ENCODE results near the gene RAB26. TPM values are rescaled to one million over a fixed set of nuclear protein-coding genes. Genes with fewer than 3 reads are reported as not detected.
"Not testable (repeated sequence)": the region's sequence is repeated elsewhere in the genome, so short reads cannot be mapped to it uniquely, and the experiment has no call there.

The RAB26 gene
- total RNA-seq, 6 donors from 2014 or later = 0.30 to 6.8 (median 0.85) TPM; not detected in 2

DNA sequence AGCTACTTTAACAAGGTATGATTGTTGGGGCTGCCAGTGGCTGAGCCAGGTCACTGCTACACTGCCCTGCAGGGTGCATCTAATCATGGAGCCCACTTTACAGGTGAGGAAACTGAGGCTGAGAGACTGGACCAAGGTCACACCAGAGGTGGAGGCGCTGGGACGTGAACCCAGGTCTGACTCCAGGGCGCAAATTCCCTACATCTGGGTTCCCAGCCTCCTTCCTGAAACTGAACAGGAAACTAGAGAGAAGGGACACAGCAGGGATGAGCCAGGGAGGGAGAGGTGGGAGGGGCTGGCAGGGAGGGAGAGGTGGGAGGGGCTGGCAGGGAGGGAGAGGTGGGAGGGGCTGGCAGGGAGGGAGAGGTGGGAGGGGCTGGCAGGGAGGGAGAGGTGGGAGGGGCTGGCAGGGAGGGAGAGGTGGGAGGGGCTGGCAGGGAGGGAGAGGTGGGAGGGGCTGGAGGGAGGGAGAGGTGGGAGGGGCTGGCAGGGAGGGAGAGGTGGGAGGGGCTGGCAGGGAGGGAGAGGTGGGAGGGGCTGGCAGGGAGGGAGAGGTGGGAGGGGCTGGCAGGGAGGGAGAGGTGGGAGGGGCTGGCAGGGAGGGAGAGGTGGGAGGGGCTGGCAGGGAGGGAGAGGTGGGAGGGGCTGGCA is 20.7 kb upstream of the RAB26 start:
- ATAC-seq (ENCODE audit: low FRiP score in 2 of 2) = peak in 1 of 2 donors; percentile 18
- not testable (repeated sequence) for H3K9me3 ChIP-seq, DNase-seq, H3K36me3 ChIP-seq, H3K4me3 ChIP-seq, H3K27me3 ChIP-seq
- peak overlapping the region; percentile 60 to 91 (median 88) for H3K27ac ChIP-seq
- WGBS, 2 donors = 74% methylated on average over 3 of the region's 3 CpGs; no CpG with 5 or more reads in 1 of the 2 donors
- H3K4me1 ChIP-seq = peaks cover 44 to 61% (median 52%) of the 10 kb centered on the region in 4 donors
- peak in 1 of 2 donors; percentile 15 for TF ChIP-seq POLR2AphosphoS5 (IDR thresholded peaks at IDR 0.05)

DNA sequence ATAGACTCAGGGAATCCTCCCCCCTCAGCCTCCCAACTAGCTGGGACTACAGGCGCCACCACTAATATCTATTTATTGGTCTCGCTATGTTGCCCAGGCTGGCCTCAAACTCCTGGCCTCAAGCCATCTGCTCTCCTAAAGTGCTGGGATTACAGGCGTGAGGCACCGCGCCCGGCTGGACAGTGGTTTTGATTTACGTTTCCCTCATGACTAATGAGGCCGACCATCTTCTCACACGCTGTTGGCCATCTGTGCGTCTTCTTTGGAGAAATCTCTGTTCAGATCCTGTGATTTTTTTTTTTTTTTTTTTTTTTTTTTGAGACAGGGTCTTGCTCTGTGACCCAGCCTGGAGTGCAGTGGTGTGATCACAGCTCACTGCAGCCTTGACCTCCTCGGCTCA is 19.2 kb upstream of the RAB26 start:
- DNase-seq; H3K27me3 ChIP-seq; H3K36me3 ChIP-seq; H3K4me3 ChIP-seq; H3K9me3 ChIP-seq; ATAC-seq (ENCODE audit: low FRiP score in 2 of 2): not testable (repeated sequence)
- Histone ChIP-seq H3K4me1 (peaks cover 38 to 53% (median 43%) of the 10 kb centered on the region in 4 donors), H3K27ac (peak overlapping the region in 1 of 4 donors; percentile 53)
- 55 to 84% methylated on average over 8 to 10 of the region's 11 CpGs for WGBS, 2 donors

DNA sequence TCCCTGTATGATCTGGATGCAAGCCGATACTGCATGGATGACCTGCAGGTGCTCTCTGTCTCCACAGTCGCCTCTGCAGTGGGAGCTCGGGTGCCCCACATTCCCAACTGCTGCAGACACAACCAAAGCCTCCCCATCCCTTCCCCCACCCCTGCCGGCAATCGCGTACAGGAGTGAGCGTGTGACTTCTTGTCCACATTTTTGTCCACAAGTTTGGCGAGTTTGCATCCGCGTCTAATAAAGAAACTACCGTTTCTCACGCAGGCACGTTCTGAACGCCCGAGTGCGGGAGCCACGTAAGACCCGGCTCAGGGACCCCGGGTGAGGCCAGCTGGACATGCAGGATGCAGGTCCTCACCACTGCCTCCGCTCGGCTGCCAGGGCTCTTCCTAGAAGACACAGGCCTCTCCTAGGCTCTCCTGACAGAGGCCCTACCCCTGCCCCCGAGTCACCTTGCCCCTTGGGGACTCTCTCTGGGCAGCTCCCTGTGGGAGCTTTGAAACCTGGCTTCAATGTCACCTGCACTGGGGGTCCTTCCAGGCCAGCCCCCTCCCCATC is 18.5 kb upstream of the RAB26 start:
- not testable (repeated sequence) for H3K36me3 ChIP-seq; DNase-seq; H3K4me3 ChIP-seq; H3K27ac ChIP-seq; H3K27me3 ChIP-seq; H3K9me3 ChIP-seq; ATAC-seq (ENCODE audit: low FRiP score in 2 of 2)
- H3K4me1 ChIP-seq = peaks cover 31 to 46% (median 36%) of the 10 kb centered on the region in 4 donors
- 75 to 84% methylated on average over 21 to 22 of the region's 22 CpGs for WGBS, 2 donors

DNA sequence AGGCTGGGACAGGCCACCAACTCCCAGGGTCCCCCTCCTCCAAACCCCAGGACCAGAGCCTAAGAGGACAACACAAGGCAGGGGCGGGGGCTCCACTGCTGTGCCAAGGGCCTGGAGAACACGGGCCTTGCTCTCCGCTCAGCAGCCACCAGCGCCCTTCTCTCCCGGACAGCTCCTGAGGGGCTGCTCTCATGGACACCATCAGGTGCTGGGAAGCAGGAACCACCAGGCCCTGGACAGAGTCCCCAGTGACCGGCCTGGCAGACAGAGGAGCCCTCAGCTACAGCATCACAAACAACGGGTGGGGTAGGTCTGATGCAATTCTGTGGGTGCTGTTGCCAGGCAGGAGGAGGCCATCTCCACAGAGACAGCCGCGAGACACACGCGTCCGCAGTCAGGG is 14.6 kb upstream of the RAB26 start:
- ATAC-seq (ENCODE audit: low FRiP score in 2 of 2); H3K9me3 ChIP-seq; DNase-seq; H3K27me3 ChIP-seq; H3K36me3 ChIP-seq: not testable (repeated sequence)
- WGBS, 2 donors = 60 to 80% methylated on average over 1 to 3 of the region's 12 CpGs
- peak overlapping the region in 3 of 4 donors; percentile 4 to 52 (median 46) for H3K27ac ChIP-seq
- peaks cover 4 to 19% (median 5%) of the 10 kb centered on the region in 4 donors for H3K4me1 ChIP-seq
- H3K4me3 ChIP-seq = peak overlapping the region in 1 of 4 donors; percentile 9

DNA sequence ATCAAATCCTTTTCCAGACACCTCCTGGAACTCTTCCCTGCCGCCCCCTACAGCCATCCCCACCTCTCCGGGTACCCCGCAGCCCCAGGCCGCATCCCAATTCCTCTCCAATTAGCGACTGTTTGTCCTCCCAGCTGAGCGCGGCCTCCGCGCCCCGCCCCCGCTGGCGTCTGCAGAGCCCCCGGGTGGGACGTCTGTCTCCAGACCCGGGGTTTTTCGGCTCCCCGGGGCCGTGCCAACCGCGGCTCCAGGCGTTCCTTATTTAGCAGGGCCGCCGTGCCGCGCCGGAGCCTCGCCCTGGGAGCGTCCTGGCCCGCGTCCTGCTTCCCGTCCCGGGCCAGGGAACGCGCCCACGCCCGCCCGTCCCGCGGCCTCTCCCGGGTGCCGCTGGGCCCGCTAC is 13.4 kb upstream of the RAB26 start:
- not testable (repeated sequence) for H3K27me3 ChIP-seq; ATAC-seq (ENCODE audit: low FRiP score in 2 of 2); H3K9me3 ChIP-seq; H3K36me3 ChIP-seq
- H3K4me3 ChIP-seq = peak overlapping the region; percentile 31 to 60 (median 56)
- H3K4me1 ChIP-seq = peaks cover 3 to 16% (median 4%) of the 10 kb centered on the region in 4 donors
- 2 to 3% methylated on average over 6 to 12 of the region's 42 CpGs for WGBS, 2 donors
- DNase-seq = peak in 1 of 2 donors; percentile 92
- H3K27ac ChIP-seq = peak overlapping the region; percentile 69 to 85 (median 74)

DNA sequence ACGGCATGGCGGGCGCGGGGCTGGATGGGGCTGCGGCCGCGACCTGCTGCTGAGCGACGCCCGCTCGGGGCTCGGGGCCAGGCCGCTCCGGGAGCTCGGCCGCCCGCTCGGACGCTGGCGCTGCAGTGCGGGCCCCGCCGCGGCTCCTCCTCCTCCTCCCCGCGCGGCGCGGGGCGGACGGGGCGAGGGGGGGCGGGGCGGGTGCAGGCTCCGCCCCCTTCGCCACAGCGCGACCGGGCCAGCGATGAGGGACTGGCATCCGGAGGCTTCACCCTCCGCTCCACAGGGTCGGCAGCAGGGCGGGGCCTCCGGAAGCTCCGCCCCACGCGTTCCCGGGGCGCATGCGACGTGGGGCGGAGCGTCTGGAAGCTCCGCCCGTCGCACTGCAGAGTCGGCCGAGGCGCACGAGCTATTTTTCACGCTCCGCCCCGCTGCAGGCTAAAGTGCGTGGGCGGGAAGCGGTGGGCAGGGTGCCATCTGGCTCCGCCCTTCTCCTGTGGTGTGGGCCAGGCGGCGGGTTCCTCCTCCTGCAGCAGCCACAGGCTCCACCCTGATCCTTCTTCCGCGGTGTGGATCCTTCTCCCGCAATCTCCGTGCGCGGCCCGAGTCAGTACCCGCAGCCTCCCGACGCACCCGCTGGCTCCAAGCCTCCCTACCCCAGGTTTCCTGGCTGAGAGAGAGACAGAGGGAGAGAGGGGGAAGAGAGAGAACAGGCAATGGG is 12.5 kb upstream of the RAB26 start, which contains the start of gene PKD1:
TSS of gene PKD1 (minus strand) at position 129 of the 721 bp plus-strand sequence. CDS start 209 bp downstream, outside the sequence.
- Histone ChIP-seq H3K27ac (peak within 1 kb of the TSS; percentile 72 to 85 (median 77)), H3K4me3 (peak within 1 kb of the TSS; percentile 31 to 60 (median 56)), H3K4me1 (peaks cover 6 to 20% (median 11%) of the 10 kb centered on the region in 4 donors)
- 0% methylated on average over 9 to 11 of the region's 81 CpGs for WGBS, 2 donors
- not testable (repeated sequence) for H3K36me3 ChIP-seq, H3K27me3 ChIP-seq, H3K9me3 ChIP-seq
- ATAC-seq (ENCODE audit: low FRiP score in 2 of 2) = peak; percentile 53 to 90
- DNase-seq = peak; percentile 95 to 100
- TF ChIP-seq POLR2A (IDR thresholded peaks at IDR 0.05) (peak in 1 of 4 donors; percentile 48), POLR2AphosphoS5 (IDR thresholded peaks at IDR 0.05) (peak; percentile 52 to 74)
- TF ChIP-seq, protein P1, sequence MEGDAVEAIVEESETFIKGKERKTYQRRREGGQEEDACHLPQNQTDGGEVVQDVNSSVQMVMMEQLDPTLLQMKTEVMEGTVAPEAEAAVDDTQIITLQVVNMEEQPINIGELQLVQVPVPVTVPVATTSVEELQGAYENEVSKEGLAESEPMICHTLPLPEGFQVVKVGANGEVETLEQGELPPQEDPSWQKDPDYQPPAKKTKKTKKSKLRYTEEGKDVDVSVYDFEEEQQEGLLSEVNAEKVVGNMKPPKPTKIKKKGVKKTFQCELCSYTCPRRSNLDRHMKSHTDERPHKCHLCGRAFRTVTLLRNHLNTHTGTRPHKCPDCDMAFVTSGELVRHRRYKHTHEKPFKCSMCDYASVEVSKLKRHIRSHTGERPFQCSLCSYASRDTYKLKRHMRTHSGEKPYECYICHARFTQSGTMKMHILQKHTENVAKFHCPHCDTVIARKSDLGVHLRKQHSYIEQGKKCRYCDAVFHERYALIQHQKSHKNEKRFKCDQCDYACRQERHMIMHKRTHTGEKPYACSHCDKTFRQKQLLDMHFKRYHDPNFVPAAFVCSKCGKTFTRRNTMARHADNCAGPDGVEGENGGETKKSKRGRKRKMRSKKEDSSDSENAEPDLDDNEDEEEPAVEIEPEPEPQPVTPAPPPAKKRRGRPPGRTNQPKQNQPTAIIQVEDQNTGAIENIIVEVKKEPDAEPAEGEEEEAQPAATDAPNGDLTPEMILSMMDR (IDR thresholded peaks at IDR 0.05) = peak in 1 of 6 experiments; percentile 8

DNA sequence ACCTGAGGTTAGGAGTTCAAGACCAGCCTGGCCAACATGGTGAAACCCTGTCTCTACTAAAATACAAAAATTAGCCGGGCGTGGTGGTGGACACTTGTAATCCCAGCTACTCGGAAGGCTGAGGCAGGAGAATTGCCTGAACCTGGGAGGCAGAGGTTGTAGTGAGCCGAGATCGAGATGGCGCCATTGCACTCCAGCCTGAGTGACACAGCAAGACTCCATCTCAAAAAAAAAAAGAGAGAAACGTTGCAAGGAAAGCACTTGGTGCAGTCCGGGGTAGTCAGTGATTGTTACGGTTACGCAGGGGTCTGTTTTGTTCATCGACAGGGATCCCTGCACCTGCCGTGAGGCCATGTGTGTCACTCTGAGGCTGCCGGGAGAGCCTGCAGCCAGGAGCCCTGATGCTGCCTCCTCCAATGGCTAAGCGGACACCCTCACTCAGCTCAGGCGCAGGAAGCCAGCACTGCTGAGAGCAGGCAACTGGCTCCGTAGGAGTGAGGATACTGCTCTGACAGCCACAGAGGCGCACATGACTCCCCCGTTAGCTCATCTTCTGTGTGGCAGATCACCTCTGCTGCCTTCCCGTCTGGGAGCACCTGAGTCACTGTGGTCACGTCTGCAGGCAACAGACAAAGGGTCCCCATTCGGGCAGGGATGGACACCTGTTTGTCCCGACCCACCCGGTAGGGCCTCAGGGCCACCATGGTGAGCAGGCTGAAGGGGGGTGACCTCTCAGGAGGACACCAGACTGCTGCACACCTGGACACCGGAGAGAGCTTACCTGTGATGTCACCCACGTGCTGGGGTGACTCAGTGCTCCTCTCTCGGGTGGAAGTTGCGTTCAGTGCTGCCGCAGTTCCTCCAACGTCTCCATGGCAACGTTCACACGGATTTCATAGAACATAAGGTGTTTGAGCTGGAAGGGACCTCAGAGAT is 5.2 kb upstream of the RAB26 start:
- Histone ChIP-seq H3K36me3 (no peaks in the 10 kb centered on the region), H3K9me3 (no peaks in the 10 kb centered on the region), H3K4me3 (no peak overlapping the region), H3K27me3 (no peaks in the 10 kb centered on the region), H3K4me1 (peaks cover 10 to 20% (median 16%) of the 10 kb centered on the region in 4 donors), H3K27ac (no peak overlapping the region)
- ATAC-seq (ENCODE audit: low FRiP score in 2 of 2) = no peak
- peak in 1 of 2 donors; percentile 43 for DNase-seq
- WGBS, 2 donors = 79 to 87% methylated on average over 11 to 30 of the region's 31 CpGs
- TF ChIP-seq EP300 (IDR thresholded peaks at IDR 0.05) (no peak), POLR2A (IDR thresholded peaks at IDR 0.05) (no peak), POLR2AphosphoS5 (IDR thresholded peaks at IDR 0.05) (no peak)
- TF ChIP-seq, protein P1 (IDR thresholded peaks at IDR 0.05) = no peak
